Colonic mucosa (tissue), 4 donors: ENCODE data around the gene ENPEP. TPM values are rescaled to one million over a fixed set of nuclear protein-coding genes. Genes with fewer than 3 reads are reported as not detected.
"Not testable (repeated sequence)": the region's sequence is repeated elsewhere in the genome, so short reads cannot be mapped to it uniquely, and the experiment has no call there.

ENCODE experiments used
- DNase-seq: peaks from one replicate; pipeline ENCODE4 v3.0.0-alpha.2; 2020
- H3K27ac ChIP-seq: fragments of 200-600 bp; one replicate; pipeline ENCODE4 v1.8.0; 2021
- H3K27me3 ChIP-seq: fragments of 200-600 bp; one replicate; pipeline ENCODE4 v1.8.0; 2021
- H3K36me3 ChIP-seq: fragments of 200-600 bp; one replicate; pipeline ENCODE4 v1.8.0; 2021
- H3K4me1 ChIP-seq: fragments of 200-600 bp; one replicate; pipeline ENCODE4 v1.8.0; 2021; ENCODE audit warnings: mild to moderate bottlenecking
- H3K4me3 ChIP-seq: fragments of 200-600 bp; one replicate; pipeline ENCODE4 v1.8.0; 2021
- H3K9ac ChIP-seq, 2 donors: one replicate each; pipeline ENCODE4 v1.7.0; 2013; ENCODE audit warnings: control low read depth in 2 of 2, low read depth in 2 of 2, low read length in 2 of 2
- H3K9me3 ChIP-seq: fragments of 200-600 bp; one replicate; pipeline ENCODE4 v1.8.0; 2021
- CTCF ChIP-seq: fragments of 200-600 bp; IDR thresholded peaks from one replicate; pipeline ENCODE4 v1.8.0; 2022; ENCODE audit warnings: antibody characterized with exemption, mild to moderate bottlenecking
- intact Hi-C: fragments of 100-400 bp; cut with DNase I; formaldehyde crosslinking; loops from one replicate; pipeline ENCODE4 v1.14.1; 2022
- total RNA-seq, 2 donors: library from RNA; stranded (reverse); fragmentation: NEBNext Ultra II Directional in 1 of 2; extraction: Animal tissue kit (Norgen Biotek cat#: 25700) in 1 of 2; gene quantifications; one replicate each; pipeline ENCODE4 v1.2.1, GENCODE V29; 2021
- donor health status: healthy.
- donor health status: DM: no; HTN: no; CAD: no.
- donor health status: DM: no; HTN: no; CAD: no.

The ENPEP gene
- total RNA-seq, 2 donors from 2014 or later, result 0.27 to 0.88 TPM

GRCh38 chr4:110472583-110473329 is 3.2 kb upstream of the ENPEP start:
- DNase-seq, result no peak
- H3K27ac ChIP-seq, result no peak overlapping the region
- no peaks in the 10 kb centered on the region for H3K27me3 ChIP-seq
- TF ChIP-seq CTCF, result no peak
- intact Hi-C loops, result loop anchor here (10.0 kb wide), 1 partner anchor 68 kb away; no protein-coding TSS in a partner anchor
- no peaks in the 10 kb centered on the region for H3K4me1 ChIP-seq
- no peaks in the 10 kb centered on the region for H3K36me3 ChIP-seq
- H3K9ac ChIP-seq, result no peak overlapping the region
- H3K4me3 ChIP-seq, result no peak overlapping the region
- H3K9me3 ChIP-seq, result no peaks in the 10 kb centered on the region

GRCh38 chr4:110474481-110474880 is 1.5 kb upstream of the ENPEP start:
- H3K9me3 ChIP-seq, result no peaks in the 10 kb centered on the region
- H3K4me3 ChIP-seq, result no peak overlapping the region
- H3K4me1 ChIP-seq, result no peaks in the 10 kb centered on the region
- intact Hi-C loops, result loop anchor here (10.0 kb wide), 1 partner anchor 70 kb away; no protein-coding TSS in a partner anchor
- no peaks in the 10 kb centered on the region for H3K27me3 ChIP-seq
- H3K27ac ChIP-seq, result no peak overlapping the region
- H3K9ac ChIP-seq, result no peak overlapping the region
- TF ChIP-seq CTCF, result no peak
- no peak for DNase-seq
- no peaks in the 10 kb centered on the region for H3K36me3 ChIP-seq

- H3K4me3 ChIP-seq, H3K9me3 ChIP-seq, H3K27me3 ChIP-seq, H3K27ac ChIP-seq, H3K9ac ChIP-seq, H3K4me1 ChIP-seq, DNase-seq, H3K36me3 ChIP-seq: not testable (repeated sequence)
- intact Hi-C loops, result loop anchor here (10.0 kb wide), 1 partner anchor 70 kb away; no protein-coding TSS in a partner anchor
Measured at GRCh38 chr4:110475080-110475479, 875 bp upstream of the ENPEP start.

- intact Hi-C loops, result loop anchor here (10.0 kb wide), 1 partner anchor 73 kb away; no protein-coding TSS in a partner anchor
- Histone ChIP-seq H3K9ac (no peak overlapping the region), H3K27ac (no peak overlapping the region), H3K4me1 (no peaks in the 10 kb centered on the region), H3K4me3 (no peak overlapping the region), H3K9me3 (no peaks in the 10 kb centered on the region), H3K36me3 (no peaks in the 10 kb centered on the region), H3K27me3 (no peaks in the 10 kb centered on the region)
- DNase-seq, result no peak
- TF ChIP-seq CTCF, result no peak
Measured at GRCh38 chr4:110477836-110478235, 1.9 kb downstream of the ENPEP start.

GRCh38 chr4:110480031-110480549 is 4.1 kb downstream of the ENPEP start:
- intact Hi-C loops, result no loop called here
- no peak for TF ChIP-seq CTCF
- no peaks in the 10 kb centered on the region for H3K27me3 ChIP-seq
- H3K4me1 ChIP-seq, result no peaks in the 10 kb centered on the region
- H3K4me3 ChIP-seq, result no peak overlapping the region
- H3K27ac ChIP-seq, result no peak overlapping the region
- no peak overlapping the region for H3K9ac ChIP-seq
- DNase-seq, result no peak
- no peaks in the 10 kb centered on the region for H3K36me3 ChIP-seq
- no peaks in the 10 kb centered on the region for H3K9me3 ChIP-seq

GRCh38 chr4:110480746-110481271 is 4.9 kb downstream of the ENPEP start:
- Histone ChIP-seq H3K9ac (no peak overlapping the region), H3K36me3 (no peaks in the 10 kb centered on the region), H3K9me3 (no peaks in the 10 kb centered on the region), H3K27me3 (no peaks in the 10 kb centered on the region), H3K27ac (no peak overlapping the region), H3K4me1 (no peaks in the 10 kb centered on the region), H3K4me3 (no peak overlapping the region)
- no peak for TF ChIP-seq CTCF
- intact Hi-C loops, result no loop called here
- no peak for DNase-seq
